T47D (cell line): ENCODE measurements around the gene HSFX3.
"Not testable (repeated sequence)": the region's sequence is repeated elsewhere in the genome, so short reads cannot be mapped to it uniquely, and the experiment has no call there.

Source experiments
- DNase-seq, 2 experiments: peaks; one replicate each; pipeline versions ENCODE4 v3.0.0 to v3.0.0-alpha.2; 2011 to 2012; ENCODE audit warnings: low read depth in 1 of 2, low spot score in 1 of 2
- JUND ChIP-seq: IDR thresholded peaks from 2 replicates; pipeline ENCODE4 v1.6.1; 2012; ENCODE audit warnings: low read depth
- in situ Hi-C: cut with HindIII; loops from 2 replicates; pipeline ENCODE4 v1.10.0; 2016; ENCODE audit warnings: low sequenced_read_pairs, low pct_unique_long_range_greater_than_20kb

HSFX3 gene

DNA sequence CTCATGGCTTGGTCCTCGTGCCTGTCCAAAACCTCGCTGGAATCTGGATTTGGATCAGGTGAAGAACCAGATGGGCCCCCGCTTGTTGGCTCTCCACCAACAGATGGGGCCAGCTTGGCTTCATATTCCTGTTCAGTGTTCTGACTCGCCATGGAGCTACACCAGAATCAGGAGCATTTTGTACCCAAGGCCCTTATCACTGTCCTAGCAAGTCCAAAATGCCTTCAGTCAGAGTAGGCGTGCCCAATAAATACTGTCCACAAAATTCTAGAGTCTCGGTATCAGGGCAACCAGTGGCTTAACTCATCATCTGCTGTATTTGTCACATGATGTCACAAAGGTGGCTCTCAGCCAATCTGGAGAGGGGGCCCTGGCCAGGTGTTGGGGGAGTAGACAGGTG lies at the start of gene HSFX3:
Gene HSFX3 (minus strand): TSS at position 224 of the 400 bp plus-strand sequence. CDS start 72 bp downstream, at position 152.
- DNase-seq, in situ Hi-C loops: not testable (repeated sequence)

- DNase-seq, in situ Hi-C loops: not testable (repeated sequence)
Observed at GRCh38 chrX:149598603-149599002, 48.9 kb upstream of the HSFX3 start.

- DNase-seq, in situ Hi-C loops: not testable (repeated sequence)
Observed at GRCh38 chrX:149595943-149596342, 46.2 kb upstream of the HSFX3 start.

DNA sequence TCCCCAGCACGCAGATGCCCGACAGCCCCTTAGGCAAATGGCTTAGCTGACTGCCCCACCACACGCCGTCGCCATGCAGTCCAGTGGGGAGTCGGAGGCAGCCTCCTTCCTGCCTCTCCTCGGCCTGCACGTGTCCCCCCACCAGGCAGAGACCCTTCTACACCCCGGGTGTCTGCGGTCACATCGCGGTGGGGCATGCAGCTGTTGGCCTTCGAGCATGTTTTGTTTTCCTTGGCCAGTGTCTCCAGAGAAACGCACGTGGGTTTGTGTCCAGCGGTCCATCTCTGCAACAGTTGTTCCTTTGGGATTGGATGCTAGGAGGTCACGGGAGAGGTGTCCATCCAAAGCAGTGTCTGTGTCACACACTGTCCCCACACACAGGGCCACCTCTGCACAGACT lies 45.5 kb upstream of the HSFX3 start, which contains the start of gene HSFX2:
Gene HSFX2 (minus strand): TSS at position 101 of the 400 bp plus-strand sequence. CDS start 614 bp downstream, outside the sequence.
- DNase-seq, in situ Hi-C loops: not testable (repeated sequence)

DNA sequence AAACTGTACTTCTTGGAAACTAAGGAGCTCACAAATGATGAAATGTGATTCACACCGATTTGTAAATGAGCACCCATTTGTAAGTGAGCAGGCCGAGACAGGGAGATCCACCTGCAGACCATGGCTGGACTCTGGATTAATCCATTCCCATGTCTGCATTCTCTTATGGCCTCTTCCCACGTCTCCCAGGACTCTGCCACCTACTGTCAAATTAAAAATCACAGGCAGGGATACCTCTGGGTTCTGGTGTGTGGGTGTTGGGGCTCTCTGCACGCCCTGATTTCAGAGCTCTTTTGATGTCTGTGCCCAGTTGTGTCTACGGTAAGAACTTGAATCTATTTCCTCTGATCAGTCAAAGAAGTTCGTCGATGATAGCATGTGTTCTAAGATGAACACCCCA lies 41.3 kb upstream of the HSFX3 start:
- DNase-seq, in situ Hi-C loops: not testable (repeated sequence)

DNA sequence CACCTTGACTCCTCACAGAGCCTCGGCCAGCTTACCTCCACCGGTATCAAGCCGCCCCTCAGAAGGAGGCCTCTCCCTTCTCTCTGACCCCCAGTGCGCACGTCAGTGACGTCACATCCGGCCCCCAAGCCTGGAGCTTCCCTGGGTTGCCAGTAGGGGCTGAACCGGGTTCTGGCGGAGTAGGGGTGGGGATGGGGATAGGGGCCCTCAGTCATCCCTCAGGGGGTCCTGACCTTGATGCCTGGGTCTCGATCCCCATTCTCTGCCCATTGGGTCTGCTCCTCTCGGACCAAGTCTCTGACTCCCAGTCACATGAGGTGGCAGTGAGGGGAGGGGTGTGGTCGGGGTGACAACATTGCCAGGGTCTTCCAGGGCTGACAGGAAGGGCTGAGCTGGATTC lies 37.6 kb upstream of the HSFX3 start, which contains the start of gene MAGEA9B:
Gene MAGEA9B (minus strand): TSS at position 101 of the 400 bp plus-strand sequence. CDS start 4,280 bp downstream, outside the sequence.
- not testable (repeated sequence) for DNase-seq

DNA sequence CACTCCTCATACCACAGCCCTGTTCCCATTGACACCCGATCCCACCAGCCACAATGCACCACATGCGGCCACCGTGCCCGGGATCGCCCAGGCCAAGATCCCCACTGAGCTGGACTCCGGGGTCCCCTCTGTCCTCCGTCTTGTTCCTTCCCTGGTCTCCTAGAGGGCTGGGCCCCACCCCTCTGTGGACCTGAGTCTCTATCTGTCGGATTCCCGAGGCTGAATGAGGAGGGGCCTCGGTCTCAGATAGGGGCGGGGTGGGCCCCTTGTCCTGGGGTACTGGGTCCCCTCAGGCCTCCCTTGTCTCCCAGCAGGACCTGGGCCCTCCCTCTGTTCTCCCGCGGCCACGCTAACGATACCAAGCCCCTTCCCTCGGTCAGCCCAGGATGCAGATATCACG lies 35.9 kb upstream of the HSFX3 start:
- DNase-seq, in situ Hi-C loops: not testable (repeated sequence)

More for the DNA sequence above, 37.6 kb upstream of the HSFX3 start, which contains the start of gene MAGEA9B:
- in situ Hi-C loops = not testable (repeated sequence)

DNA sequence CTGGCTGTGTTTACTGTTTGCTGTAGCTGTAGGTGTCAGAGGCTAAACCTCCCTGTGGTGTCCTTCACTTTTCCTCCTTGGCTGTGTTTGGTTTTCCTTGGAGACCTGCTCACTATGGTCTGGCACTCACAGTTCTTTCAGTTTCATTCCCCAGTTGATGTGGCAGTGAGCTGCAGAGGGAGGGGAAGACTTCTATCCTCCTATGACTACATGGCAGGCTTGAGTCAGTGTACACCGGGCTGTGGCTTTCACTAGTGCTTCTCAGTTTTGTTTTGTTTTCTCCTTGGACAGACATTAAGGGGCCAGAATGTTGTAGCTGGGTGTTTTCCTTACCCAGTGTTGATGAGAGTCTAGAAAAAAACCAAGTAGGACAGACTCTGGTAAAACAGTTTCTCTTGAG lies 23.7 kb upstream of the HSFX3 start:
- DNase-seq, in situ Hi-C loops: not testable (repeated sequence)

GRCh38 chrX:149572743-149573142 lies 23.0 kb upstream of the HSFX3 start:
- no peak for DNase-seq
- no peak for TF ChIP-seq JUND
- in situ Hi-C loops = no loop called here

DNA sequence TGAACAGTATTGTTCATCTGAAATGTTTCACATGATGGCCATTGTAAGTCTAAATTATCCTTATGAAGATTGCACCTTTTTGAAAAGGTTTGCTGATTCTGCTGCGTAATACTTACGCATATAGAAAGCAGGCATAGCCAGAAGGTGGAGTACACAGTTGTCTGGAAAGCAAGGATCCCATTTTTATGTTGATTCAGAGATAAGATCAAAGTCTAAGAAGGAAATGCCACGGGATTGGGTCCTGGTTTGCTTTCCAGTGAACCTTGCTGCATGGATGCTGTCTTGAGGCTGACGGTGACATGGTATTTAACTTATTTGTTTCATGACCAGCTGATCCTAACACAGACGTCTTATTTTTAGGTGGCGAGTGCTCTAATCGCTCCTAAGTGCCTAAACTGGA lies 22.0 kb upstream of the HSFX3 start:
- peak in 1 of 2 experiments; percentile 50 for DNase-seq
- no peak for TF ChIP-seq JUND
- in situ Hi-C loops = no loop called here

GRCh38 chrX:149570668-149571067 lies 20.9 kb upstream of the HSFX3 start:
- in situ Hi-C loops = no loop called here
- DNase-seq = peak in 1 of 2 experiments; percentile 66
- no peak for TF ChIP-seq JUND

- no peak for TF ChIP-seq JUND
- DNase-seq = no peak
- in situ Hi-C loops = no loop called here
Observed at GRCh38 chrX:149569770-149570169, 20.0 kb upstream of the HSFX3 start.

- DNase-seq = no peak
- in situ Hi-C loops = no loop called here
- TF ChIP-seq JUND = no peak
Observed at GRCh38 chrX:149568701-149569296, 19.1 kb upstream of the HSFX3 start.
